HG03520 (cell line): ENCODE data around the gene BAX.
A peak's percentile ranks its signal among the peaks of the same experiment; 100 is the strongest.
"Not testable (repeated sequence)": the region's sequence is repeated elsewhere in the genome, so short reads cannot be mapped to it uniquely, and the experiment has no call there.

Experiments
- ATAC-seq: cut with Tn5 transposase; IDR thresholded peaks from one replicate; pipeline ENCODE4 v1.9.1; 2021; ENCODE audit warnings: mild to moderate bottlenecking, moderate library complexity; ENCODE audit not compliant: unreplicated experiment

BAX gene

DNA sequence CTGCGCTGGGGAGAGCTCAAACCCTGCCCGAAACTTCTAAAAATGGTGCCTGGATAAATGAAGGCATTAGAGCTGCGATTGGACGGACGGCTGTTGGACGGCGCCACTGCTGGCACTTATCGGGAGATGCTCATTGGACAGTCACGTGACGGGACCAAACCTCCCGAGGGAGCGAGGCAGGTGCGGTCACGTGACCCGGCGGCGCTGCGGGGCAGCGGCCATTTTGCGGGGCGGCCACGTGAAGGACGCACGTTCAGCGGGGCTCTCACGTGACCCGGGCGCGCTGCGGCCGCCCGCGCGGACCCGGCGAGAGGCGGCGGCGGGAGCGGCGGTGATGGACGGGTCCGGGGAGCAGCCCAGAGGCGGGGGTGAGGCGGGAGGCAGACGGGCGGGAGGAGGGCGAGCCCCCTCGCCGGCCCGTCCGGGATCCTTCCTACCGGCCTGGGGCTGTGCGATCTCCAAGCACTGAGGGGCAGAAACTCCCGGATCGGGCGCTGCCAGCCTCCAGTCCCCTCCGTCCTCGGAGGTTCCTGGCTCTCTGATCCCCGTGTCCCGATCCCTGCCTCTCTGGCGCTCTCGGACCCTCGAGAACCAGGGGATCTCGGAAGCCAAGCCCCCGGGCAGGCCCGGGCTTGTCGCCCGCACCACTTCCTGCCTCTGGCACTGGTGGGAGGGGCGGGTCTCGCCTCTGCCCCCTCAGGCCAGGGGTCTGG, at the start of gene BAX:
BAX (plus strand) TSS at position 281 of the 713 bp plus-strand sequence; CDS start at position 335, 54 bp downstream.
- peak; percentile 83 for ATAC-seq

DNA sequence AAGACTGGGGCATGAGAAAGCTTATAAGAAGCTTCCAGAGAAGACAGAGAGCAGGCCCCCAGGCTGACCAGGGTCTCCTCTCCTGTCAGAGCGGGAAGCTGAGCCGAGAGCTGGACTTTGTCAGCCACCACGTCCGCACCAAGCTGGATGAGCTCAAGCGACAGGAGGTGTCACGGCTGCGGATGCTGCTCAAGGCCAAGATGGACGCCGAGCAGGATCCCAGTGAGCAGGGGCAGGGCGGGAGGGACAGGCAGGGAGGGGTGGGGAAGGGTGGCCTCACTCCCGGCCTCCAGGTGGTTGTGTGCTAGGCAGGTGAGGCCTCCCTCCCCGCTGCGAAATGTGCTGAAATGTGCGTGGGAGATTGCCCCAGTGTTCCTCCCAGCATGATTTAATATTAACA, 49.0 kb upstream of the BAX start:
- no peak for ATAC-seq

GRCh38 chr19:48906324-48906723, 48.4 kb upstream of the BAX start:
- no peak for ATAC-seq

- ATAC-seq: no peak
These were observed 47.0 kb upstream of the BAX start for GRCh38 chr19:48907671-48908070.

DNA sequence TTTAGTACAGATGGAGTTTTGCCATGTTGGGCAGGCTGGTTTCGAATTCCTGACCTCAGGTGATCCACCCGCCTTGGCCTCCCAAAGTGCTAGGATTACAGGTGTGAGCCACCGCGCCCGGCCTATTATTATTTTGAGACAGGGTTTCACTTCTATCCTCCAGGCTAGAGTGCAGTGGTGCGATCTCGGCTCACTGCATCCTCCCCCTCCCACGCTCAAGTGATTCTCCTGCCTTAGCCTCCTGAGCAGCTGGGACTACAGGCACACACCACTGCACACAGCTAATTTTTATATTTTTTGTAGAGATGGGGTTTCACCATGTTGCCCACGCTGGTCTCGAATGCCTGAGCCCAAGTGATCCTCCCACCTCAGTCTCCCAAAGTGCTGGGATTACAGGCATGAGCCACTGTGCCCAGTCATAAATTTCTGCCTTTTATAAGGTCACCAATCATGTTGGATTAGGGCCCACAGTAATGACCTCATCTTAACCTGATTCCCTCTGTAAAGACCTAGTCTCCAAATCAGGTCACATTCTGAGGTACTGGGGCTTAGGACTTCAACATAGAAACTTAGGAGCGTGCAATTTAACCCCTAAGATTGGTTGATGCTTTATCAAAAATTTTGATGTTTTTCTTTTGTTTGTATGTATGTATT, 45.1 kb upstream of the BAX start:
- not testable (repeated sequence) for ATAC-seq

GRCh38 chr19:48910803-48911202, 43.9 kb upstream of the BAX start:
- no peak for ATAC-seq

GRCh38 chr19:48913114-48913889, 41.4 kb upstream of the BAX start:
- ATAC-seq: no peak

DNA sequence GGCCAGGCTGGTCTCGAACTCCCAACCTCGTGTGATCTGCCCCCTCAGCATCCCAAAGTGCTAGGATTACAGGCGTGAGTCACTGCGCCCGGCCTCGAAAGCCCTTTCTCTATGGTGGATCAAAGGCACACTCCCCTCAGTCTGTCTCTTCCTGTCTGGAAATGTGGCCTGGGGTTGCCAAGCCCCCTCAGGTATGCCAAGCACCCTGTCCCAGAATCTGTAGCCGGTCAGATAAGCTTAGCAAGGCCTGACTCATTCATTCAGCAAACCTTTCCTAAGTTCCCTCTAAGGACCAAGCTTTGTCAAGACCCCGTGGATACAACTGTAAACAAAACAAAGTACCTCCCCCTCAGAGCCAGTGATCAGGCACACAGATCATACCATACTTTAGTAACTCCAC, 40.5 kb upstream of the BAX start:
- no peak for ATAC-seq

DNA sequence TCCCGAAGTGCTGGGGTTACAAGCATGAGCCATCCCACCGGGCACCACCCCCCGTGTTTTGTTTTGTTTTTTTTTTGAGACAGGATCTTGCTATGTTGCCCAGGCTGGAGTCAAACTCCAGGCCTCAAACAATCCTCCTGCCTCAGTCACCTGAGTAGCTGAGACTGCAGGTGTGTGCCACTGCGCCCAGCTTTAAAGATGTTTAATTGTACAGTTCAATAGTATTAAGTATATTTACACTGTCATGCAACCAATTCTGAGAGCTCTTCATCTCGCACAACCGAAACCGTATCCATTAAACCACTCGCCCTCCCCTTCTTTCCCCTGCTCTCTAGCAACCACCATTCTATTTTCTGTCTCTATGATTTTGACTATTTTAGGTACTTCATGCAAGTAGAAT, 38.9 kb upstream of the BAX start:
- ATAC-seq: no peak

DNA sequence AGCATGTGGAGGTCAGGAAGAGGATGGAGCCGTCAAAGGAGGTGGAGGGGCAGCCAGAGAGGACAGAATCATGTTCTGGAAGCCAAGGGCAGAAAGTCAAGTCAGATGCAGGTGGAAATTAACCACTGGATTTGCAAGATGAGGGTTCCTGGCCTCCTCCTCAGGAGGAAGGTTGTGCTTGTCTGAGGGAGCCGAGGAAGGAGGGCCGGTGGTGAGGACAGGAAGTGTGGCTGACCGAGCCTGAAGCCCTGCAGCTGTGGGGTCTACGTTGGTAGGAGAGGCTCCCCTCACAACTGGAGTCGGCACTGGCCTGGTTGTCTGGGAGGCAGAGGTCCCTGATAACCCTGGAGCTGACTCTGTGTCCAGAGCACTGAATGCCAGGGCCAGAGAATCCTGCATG, 36.6 kb upstream of the BAX start:
- no peak for ATAC-seq

GRCh38 chr19:48918801-48919247, 35.9 kb upstream of the BAX start:
- no peak for ATAC-seq

GRCh38 chr19:48919271-48919670, 35.4 kb upstream of the BAX start:
- ATAC-seq: not testable (repeated sequence)

GRCh38 chr19:48920949-48921348, 33.7 kb upstream of the BAX start:
- no peak for ATAC-seq

DNA sequence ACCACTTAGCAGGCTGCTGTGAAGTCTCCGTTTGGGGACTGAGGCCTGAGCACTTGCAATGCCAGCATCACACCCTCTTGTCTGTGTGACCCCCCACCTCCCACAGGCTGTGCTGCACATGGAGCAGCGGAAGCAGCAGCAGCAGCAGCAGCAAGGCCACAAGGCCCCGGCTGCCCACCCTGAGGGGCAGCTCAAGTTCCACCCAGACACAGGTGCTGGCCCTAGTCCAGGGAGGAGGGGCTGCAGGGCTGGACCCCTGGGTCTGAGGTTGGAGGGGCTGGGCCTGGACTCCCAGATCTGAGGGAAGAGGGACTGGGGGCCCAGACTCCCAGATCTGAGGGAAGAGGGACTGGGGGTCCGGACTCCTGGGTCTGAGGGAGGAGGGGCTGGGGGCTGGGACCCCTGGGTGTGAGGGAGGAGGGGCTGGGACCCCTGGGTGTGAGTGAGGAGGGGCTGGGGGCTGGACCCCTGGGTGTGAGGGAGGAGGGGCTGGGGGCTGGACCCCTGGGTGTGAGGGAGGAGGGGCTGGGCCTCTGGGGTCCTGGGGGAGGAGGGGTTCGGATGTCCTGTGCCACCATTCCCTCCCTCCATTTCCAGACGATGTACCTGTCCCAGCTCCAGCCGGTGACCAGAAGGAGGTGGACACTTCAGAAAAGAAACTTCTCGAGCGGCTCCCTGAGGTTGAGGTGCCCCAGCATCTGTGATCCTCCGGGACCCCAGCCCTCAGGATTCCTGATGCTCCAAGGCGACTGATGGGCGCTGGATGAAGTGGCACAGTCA, 32.8 kb upstream of the BAX start:
- no peak for ATAC-seq

DNA sequence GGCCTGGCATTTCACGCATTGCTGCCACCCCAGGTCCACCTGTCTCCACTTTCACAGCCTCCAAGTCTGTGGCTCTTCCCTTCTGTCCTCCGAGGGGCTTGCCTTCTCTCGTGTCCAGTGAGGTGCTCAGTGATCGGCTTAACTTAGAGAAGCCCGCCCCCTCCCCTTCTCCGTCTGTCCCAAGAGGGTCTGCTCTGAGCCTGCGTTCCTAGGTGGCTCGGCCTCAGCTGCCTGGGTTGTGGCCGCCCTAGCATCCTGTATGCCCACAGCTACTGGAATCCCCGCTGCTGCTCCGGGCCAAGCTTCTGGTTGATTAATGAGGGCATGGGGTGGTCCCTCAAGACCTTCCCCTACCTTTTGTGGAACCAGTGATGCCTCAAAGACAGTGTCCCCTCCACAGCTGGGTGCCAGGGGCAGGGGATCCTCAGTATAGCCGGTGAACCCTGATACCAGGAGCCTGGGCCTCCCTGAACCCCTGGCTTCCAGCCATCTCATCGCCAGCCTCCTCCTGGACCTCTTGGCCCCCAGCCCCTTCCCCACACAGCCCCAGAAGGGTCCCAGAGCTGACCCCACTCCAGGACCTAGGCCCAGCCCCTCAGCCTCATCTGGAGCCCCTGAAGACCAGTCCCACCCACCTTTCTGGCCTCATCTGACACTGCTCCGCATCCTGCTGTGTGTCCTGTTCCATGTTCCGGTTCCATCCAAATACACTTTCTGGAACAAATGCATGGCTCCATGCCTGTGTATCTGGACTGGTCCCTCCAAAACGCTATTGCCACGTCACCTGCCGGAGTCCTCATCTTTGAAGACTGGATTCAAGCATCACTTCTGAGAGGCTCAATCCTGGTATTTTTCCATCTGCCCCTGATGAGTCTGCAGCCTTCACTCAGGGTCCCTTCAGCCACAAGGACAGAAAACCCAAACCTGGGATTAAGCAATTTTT, 31.9 kb upstream of the BAX start:
- no peak for ATAC-seq

DNA sequence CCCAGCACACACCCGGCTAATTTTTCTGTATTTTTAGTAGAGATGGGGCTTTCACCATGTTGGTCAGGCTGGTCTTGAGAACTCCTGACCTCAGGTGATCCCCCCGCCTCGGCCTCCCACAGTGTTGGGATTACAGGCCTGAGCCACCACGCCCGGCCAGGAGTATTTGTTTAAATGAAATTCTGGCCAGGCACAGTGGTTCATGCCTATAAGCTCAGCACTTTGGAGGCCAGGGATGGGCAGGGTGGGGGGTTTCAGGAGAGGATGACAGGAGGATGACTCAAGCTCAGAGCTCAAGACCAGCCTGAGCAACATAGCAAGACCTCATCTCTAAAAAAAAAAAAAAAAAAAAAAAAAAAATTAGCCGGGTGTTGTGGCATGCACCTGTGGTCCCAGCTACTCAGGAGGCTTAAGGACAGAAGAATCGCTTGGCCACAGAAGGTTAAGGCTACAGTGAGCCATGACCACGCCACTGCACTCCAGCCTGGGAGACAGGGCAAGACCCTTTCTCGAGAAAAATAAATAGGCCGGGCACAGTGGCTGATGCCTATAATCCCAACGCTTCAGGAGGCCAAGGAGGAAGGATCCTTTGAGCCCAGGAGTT, 29.3 kb upstream of the BAX start:
- ATAC-seq: no peak

- ATAC-seq: not testable (repeated sequence)
These were observed 28.8 kb upstream of the BAX start for GRCh38 chr19:48925890-48926289.

DNA sequence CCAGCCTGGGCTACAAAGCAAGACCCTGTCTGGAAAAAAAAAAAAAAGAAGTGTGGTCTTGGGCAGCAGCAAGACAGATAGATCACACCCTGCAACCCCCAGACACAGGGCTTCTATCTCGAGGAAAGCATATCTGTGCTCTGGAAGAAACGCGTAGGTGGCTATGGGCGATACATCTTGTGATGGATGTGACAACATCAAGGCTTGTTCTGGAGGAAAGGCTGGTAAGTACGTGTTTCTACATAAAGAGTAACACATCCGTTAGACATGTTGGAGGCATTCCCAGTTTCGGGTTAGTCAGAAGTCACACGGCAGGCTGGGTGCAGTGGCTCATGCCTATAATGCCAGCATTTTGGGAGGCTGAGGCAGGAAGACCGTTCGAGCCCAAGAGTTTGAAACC, 27.8 kb upstream of the BAX start:
- ATAC-seq: no peak

DNA sequence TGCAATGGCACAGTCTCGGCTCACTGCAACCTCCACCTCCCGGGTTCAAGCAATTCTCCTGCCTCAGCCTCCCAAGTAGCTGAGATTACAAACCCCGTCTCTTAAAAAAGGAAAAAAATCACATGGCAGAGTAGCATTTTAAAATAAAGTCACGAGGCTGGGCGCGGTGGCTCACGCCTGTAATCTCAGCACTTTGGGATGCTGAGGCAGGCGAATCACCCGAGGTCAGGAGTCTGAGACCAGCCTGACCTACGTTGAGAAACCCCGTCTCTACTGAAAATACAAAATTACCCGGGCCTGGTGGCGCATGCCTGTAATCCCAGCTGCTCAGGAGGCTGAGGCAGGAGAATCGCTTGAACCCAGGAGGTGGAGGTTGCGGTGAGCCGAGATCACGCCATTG, 27.0 kb upstream of the BAX start:
- ATAC-seq: not testable (repeated sequence)
